Ishikawa (cell line): ENCODE results near the gene ING2.

Experiments used
- TAF1 ChIP-seq: IDR thresholded peaks from 2 replicates; pipeline ENCODE4 v1.6.1; 2012; ENCODE audit warnings: low read depth, mild to moderate bottlenecking
- TCF12 ChIP-seq: IDR thresholded peaks from 2 replicates; pipeline ENCODE4 v1.6.1; 2012; ENCODE audit warnings: low read depth
- USF1 ChIP-seq: IDR thresholded peaks from 2 replicates; pipeline ENCODE4 v1.6.1; 2012
- YY1 ChIP-seq: IDR thresholded peaks from 2 replicates; pipeline ENCODE4 v1.6.1; 2012; ENCODE audit warnings: low read depth
- TF ChIP-seq, protein P1 (sequence below): IDR thresholded peaks from 2 replicates; pipeline ENCODE4 v1.6.1; 2012

GRCh38 chr4:183544109-183544508, 39.3 kb downstream of the ING2 start:
- TF ChIP-seq TAF1 (no peak), YY1 (peak; percentile 52; the same call in 1 of the 2 replicates), TCF12 (no peak), USF1 (no peak)
- TF ChIP-seq, protein P1, sequence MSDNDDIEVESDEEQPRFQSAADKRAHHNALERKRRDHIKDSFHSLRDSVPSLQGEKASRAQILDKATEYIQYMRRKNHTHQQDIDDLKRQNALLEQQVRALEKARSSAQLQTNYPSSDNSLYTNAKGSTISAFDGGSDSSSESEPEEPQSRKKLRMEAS, result no peak
